ENCODE data around the gene MPND.

The MPND gene

DNA sequence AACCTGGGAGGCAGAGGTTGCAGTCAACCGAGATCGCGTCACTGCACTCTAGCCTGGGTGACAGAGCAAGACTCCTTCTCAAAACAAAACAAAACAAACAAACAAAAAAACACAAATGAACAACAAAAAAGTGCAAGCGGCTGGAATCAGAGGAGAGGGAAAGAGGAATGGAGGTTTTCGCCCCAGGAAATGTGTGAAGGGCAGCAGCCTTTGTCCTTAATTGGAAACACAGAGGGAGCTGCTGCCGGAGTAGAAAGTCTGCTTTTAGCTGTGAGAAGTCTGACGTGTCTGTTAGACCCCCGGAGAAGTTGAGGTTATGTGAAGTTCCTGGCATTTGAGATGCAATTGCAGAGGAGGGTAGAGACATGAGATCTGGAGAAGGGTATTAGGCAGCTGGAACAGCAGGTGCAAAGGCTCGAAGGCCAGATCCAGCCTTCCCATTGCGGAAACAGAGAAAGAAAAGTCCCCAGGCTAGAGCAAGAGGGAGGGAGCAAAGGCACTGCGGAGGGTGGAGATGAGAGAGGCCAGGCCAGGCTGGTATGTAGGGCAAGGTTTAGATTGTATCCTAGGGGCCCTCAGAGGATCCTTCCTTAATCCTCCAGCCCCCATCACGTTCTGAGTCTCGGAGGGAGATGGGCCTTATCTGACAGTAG, 41.6 kb upstream of the MPND start:
- TF ChIP-seq, protein P1, sequence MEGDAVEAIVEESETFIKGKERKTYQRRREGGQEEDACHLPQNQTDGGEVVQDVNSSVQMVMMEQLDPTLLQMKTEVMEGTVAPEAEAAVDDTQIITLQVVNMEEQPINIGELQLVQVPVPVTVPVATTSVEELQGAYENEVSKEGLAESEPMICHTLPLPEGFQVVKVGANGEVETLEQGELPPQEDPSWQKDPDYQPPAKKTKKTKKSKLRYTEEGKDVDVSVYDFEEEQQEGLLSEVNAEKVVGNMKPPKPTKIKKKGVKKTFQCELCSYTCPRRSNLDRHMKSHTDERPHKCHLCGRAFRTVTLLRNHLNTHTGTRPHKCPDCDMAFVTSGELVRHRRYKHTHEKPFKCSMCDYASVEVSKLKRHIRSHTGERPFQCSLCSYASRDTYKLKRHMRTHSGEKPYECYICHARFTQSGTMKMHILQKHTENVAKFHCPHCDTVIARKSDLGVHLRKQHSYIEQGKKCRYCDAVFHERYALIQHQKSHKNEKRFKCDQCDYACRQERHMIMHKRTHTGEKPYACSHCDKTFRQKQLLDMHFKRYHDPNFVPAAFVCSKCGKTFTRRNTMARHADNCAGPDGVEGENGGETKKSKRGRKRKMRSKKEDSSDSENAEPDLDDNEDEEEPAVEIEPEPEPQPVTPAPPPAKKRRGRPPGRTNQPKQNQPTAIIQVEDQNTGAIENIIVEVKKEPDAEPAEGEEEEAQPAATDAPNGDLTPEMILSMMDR (IDR thresholded peaks at IDR 0.05; ENCODE audit: insufficient read depth, missing control alignments): no peak
- no peak for FAIRE-seq
- DNase-seq (ENCODE audit: insufficient read length, low spot score): no peak

DNA sequence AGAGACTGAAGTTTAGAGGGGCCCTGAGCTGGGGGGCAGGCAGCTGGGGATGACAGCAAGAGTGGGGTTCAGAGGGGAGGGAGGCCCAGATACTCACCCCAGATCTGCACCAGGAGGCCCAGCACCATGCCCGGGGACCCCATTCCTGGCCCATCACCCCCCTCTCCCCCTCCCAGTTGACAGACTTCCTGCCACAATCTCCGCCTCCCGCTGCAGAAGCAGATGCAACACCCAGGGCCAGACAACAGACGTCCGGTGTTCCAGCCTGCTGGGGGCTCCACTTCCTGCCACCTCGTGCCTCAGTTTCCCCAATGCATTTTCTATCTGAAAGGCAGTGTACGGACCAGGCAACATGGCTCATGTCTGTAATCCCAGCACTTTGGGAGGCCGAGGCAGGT, 41.1 kb upstream of the MPND start, which contains the start of gene TMIGD2:
TMIGD2 (minus strand) TSS at position 147 of the 398 bp plus-strand sequence; CDS start at position 143, 4 bp downstream.
- FAIRE-seq (no peak), DNase-seq (ENCODE audit: insufficient read length, low spot score) (no peak)
- TF ChIP-seq, protein P1 (IDR thresholded peaks at IDR 0.05; ENCODE audit: insufficient read depth, missing control alignments): no peak

DNA sequence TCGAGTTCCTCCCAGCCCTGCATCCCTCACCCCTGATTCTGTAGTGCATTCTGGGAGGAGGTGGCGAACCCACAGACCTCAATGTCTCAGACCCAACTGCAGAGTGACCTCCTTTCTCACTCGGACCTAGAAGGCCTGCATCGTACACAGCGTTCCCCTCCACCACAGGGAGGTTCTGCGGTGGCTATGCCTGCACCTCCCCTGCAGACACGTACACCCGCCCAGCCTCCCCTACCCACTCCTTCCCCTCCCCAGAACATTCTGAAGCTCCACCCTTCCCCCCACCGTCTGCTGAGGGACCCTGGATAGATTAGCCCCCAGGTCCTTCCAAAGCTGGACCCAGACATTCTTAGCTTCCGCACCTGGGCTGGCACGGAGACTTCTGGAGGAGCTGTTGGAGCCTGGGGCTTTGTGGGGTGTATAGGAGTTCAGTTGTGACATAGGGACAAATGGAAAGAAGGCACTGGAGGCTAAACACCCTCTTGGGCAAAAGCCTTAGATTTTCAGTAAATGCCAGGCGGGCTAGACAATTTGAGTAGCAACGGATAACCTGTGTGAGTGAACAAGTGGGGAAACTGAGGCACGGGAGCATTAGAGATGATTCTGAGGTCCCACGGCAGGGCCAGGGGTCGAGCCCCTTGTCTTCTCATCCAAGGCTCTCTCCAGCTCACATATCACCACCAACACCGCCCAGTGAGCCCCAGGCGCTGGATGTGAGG, 39.4 kb upstream of the MPND start:
- no peak for DNase-seq (ENCODE audit: insufficient read length, low spot score)
- FAIRE-seq: no peak
- TF ChIP-seq, protein P1 (IDR thresholded peaks at IDR 0.05; ENCODE audit: insufficient read depth, missing control alignments): no peak

DNA sequence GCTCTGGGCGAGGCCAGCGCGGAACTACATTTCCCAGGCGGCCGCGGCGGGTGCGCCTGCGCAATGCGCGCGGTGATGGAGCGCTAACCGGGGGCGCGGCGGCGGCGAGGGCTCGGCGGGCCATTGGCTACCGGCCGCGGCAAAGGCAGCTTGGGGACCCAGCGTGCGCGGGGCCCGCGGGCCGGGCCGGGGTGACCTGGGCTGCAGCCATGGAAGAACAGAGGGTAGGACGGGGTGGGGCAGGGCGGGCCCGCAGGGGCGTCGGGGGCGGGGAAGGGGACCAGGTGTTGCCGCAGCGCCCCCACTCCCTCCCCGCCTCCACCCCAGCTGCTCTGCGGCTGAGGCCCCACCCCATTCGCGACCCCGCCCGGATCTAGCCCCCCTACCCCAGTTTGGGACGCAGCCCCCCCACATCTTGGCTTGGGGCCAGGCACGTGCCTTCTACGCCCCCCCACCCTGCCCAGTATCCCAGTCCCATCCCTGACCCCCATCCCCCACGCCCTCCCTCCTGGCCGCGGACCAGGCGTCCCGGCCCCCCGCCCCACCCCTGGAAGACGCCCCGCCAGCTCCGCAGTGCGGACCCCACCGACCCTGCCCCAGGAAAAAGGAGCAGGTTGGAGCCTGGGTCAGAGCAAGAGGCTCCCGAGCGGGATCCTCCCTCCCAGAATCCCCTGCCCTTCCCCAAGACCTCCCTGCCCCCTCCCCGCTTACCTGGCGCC, 38.7 kb upstream of the MPND start, which contains the start of gene FSD1:
FSD1 (plus strand) TSS at position 61 of the 719 bp plus-strand sequence; CDS start at position 210, 149 bp downstream.
- TF ChIP-seq, protein P1 (IDR thresholded peaks at IDR 0.05; ENCODE audit: insufficient read depth, missing control alignments): no peak
- peak; percentile 99 for DNase-seq (ENCODE audit: insufficient read length, low spot score)
- FAIRE-seq: no peak

DNA sequence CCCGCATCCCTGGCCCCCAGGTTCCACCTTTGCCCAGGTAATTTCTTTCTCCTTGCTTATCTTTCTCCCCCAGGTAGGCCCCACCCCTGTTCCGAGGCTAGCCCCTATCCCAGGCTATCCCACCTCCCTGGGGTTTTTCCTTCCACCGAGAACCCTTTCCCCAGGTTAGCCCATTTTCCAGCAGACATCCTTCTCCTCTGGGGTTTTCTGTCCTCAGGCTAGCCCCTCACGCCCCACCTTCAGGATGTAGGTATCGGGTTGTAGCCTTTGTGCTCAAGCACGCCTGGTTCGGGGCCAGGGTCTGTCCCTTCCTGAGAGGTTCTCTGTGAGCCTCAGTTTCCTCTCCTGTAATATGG, 38.1 kb upstream of the MPND start:
- DNase-seq (ENCODE audit: insufficient read length, low spot score): no peak
- TF ChIP-seq, protein P1 (IDR thresholded peaks at IDR 0.05; ENCODE audit: insufficient read depth, missing control alignments): no peak
- no peak for FAIRE-seq

DNA sequence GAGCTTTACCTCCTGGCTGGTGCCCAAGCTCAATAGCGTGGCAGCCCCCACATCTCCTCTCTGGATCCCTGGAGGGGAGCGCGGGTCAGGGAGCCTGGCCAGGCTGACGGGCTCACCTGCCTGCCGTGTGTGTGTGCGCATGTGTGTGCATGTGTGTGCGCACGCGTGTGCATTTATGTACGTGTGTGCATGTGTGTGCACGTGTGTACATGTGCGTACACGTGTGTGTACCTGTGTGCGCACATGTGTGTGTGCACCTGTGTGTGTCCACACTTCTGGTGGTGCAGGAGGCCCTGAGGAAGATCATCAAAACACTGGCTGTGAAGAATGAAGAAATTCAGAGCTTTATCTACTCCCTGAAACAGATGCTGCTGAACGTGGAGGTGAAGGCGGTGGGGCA, 37.7 kb upstream of the MPND start:
- FAIRE-seq (no peak), DNase-seq (ENCODE audit: insufficient read length, low spot score) (no peak)
- TF ChIP-seq, protein P1 (IDR thresholded peaks at IDR 0.05; ENCODE audit: insufficient read depth, missing control alignments): no peak

Measured in D721Med (cell line).